GM10248 (cell line): Measurements from ENCODE around the gene CISTR.
"Not testable (repeated sequence)": the region's sequence is repeated elsewhere in the genome, so short reads cannot be mapped to it uniquely, and the experiment has no call there.

Source experiments
- CTCF ChIA-PET: fragments of 300-600 bp; sonication (Branson Sonifier 250); formaldehyde crosslinking; extraction: SDS; loops from one replicate; lab custom pipeline; 2021; ENCODE audit warnings: antibody characterized with exemption; lab: Yijun Ruan, JAX
- POLR2A ChIA-PET: fragments of 350-650 bp; sonication (Branson Sonifier 250); formaldehyde crosslinking; extraction: SDS; loops from one replicate; lab custom pipeline; 2020; ENCODE audit warnings: antibody characterized with exemption; lab: Yijun Ruan, JAX
- DNase-seq: peaks from one replicate; pipeline ENCODE4 v3.0.0; 2012; ENCODE audit errors: extremely low spot score
- TF ChIP-seq, protein P1 (sequence below): IDR thresholded peaks from 2 replicates; pipeline ENCODE4 v1.5.1; 2012; ENCODE audit warnings: mild to moderate bottlenecking, low read depth; ENCODE audit errors: extremely low read depth, missing control alignments, control extremely low read depth

CISTR gene

DNA sequence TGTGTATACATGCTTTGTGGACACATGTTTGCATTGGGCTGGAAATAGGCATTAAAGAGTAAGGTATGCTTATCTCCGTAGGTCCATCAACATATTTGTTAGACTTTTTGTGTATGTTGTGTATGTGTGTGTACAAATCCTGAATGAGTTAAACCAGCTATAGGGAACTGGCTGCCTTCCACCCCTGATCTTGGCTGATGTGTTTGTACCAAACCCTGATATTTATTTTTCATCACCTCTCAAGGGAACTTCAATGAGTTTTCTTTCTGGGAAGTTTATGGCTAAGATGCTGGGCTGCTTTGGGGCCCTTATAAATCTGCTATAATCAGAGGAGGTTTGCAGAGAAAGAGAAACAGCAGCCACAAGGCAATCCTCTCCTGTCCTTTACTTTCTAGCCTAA, 37.1 kb upstream of the CISTR start:
- ChIA-PET POLR2A (no interaction called here), CTCF (interaction anchor here (1.2 to 1.7 kb wide), 4 partner anchors 18 to 433 kb away, joined by 3 to 5 read pairs (median 4); no protein-coding TSS in a partner anchor)
- no peak for DNase-seq
- TF ChIP-seq, protein P1, sequence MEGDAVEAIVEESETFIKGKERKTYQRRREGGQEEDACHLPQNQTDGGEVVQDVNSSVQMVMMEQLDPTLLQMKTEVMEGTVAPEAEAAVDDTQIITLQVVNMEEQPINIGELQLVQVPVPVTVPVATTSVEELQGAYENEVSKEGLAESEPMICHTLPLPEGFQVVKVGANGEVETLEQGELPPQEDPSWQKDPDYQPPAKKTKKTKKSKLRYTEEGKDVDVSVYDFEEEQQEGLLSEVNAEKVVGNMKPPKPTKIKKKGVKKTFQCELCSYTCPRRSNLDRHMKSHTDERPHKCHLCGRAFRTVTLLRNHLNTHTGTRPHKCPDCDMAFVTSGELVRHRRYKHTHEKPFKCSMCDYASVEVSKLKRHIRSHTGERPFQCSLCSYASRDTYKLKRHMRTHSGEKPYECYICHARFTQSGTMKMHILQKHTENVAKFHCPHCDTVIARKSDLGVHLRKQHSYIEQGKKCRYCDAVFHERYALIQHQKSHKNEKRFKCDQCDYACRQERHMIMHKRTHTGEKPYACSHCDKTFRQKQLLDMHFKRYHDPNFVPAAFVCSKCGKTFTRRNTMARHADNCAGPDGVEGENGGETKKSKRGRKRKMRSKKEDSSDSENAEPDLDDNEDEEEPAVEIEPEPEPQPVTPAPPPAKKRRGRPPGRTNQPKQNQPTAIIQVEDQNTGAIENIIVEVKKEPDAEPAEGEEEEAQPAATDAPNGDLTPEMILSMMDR, result no peak

DNA sequence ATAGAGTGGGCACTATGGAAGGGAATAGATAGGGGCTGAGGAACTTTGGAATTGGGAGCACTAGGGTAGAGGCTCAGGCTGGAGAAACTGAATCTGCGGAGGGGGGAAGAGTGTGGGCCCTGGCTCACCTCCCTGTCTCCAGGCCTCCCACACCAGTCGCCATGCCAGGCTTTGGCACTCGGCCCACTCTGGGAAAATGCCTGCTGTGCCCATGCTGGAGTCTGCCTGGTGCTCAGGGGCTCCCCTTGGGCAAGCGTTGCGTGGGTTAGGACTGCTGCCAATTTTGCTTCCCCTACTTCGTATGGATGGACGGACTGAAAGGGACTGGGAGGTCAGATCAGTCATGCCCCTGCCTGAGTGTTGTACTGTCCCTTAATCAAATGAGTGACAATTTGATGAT, 34.6 kb upstream of the CISTR start:
- TF ChIP-seq, protein P1, result no peak
- ChIA-PET POLR2A (no interaction called here), CTCF (no interaction called here)
- no peak for DNase-seq

DNA sequence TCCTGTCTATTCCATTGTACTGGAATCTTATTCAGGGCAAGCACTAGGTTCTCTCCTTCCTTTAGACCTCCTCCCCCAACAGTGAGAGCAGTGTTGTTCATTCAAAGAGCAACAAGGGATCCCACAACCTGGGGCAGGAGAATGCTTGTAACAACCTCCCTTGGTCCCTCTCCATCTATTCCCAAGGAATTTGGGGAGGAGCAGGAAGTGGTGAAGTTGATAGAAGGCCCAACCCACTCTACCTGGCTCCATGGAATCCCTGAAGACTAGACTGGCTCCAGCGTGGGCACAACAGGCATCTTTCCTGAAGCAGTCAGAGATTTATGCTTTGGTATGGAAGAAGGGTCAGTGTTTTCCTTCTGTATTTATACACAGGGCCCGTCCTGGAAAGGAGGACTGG, 33.4 kb upstream of the CISTR start:
- TF ChIP-seq, protein P1, result no peak
- ChIA-PET POLR2A (no interaction called here), CTCF (interaction anchor here (0.6 to 1.9 kb wide), 2 partner anchors 8 to 28 kb away, joined by 3 to 5 read pairs; no protein-coding TSS in a partner anchor)
- no peak for DNase-seq

DNA sequence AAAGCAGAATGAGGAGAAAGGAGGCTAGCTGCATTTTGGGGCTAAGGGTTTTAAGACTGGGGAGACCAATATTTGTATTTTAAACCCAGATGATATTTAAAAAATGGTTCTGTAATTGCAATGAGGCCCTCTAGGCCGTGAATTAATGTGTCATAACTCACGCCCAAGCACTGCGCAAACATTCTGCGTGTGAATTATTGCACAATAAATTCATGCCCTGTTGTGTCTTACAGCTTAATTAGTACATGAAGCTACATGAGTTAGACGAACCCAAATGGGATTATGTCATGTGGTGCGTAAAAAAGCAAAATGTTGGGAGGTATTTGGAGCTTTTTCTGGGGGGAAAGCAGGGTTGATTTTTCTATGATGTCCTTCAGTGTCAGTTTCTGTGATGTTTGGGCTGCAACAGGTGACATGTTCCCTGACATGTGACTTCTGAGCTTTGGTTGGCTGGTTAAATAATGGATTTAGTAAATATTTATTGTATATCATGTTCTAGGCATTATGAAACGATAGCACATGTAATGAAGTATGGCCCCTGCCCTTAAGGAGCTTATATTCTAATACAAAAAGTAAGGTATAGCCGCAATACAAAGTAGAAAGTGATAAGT, 30.4 kb upstream of the CISTR start:
- DNase-seq, result no peak
- ChIA-PET POLR2A (no interaction called here), CTCF (interaction anchor here (0.7 to 2.7 kb wide), 7 partner anchors 8 to 426 kb away, joined by 3 to 11 read pairs (median 4); no protein-coding TSS in a partner anchor)
- TF ChIP-seq, protein P1, result no peak

DNA sequence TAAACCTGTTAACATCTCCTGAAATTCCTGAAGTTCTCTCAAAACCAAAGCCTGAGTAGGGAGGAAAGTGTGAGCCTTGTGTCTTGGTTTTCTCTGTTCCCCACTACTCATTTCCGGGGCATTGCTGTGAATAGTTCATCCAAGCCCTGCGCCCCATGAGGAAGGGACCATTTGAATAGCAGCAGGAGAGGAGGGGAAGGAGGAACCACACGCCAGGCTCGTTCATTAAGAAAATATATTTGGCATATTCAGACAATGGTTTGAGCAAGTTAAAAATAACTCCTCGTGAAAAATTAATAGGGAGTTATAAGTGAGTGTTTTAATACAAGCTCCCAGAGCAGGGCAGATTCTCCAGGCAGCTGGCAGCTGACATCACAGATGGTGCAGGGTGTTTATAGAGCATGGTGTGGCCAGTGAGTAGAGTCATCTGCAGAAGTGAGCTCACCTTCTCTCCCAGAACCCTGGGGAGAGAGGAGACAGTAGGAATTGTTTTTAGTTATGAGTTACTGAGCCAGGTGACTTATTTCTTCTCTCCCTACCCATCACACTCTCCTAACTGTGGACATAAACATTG, 29.5 kb upstream of the CISTR start:
- ChIA-PET CTCF (interaction anchor here (0.7 to 2.7 kb wide), 6 partner anchors 9 to 426 kb away, joined by 3 to 11 read pairs (median 4); no protein-coding TSS in a partner anchor), POLR2A (no interaction called here)
- DNase-seq, result no peak
- TF ChIP-seq, protein P1, result no peak

DNA sequence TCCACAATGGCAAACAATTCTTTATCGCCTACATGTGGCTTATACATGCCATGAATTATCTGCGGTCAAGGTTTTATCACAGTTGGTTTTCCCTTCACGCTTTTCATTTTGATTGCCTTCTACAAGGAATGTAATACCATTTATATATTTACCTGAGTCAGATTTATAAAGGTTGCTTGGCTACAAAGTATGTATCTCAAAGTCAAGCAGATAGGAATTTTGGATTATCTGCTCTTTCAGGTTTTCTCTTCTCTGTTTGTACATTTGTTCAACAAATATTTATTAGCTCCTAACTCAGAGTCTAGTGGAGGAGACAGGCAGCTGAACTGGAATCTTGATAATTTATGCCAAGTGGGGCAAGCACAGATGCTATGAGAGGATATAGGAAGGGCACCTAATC, 28.5 kb upstream of the CISTR start:
- TF ChIP-seq, protein P1, result no peak
- no peak for DNase-seq
- ChIA-PET CTCF (interaction anchor here (0.9 to 1.9 kb wide), 6 partner anchors 10 to 36 kb away, joined by 3 to 6 read pairs (median 4); no protein-coding TSS in a partner anchor), POLR2A (no interaction called here)

DNA sequence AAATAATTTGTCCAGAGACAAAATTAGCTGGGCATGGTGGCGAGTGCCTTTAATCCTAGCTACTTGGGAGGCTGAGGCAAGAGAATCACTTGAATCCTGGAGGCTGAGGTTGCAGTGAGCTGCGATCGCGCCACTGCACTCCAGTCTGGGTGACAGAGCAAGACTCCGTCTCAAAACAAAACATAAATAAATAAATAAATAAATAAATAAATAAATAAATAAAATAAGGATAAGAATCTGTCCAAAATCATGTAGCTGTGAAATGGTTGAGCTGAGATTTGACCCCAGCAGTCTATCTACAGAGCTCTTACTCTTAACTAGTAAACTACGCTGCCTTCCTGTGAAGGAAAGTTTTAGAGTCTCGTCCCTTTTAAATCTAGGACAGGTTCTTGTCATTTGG, 27.9 kb upstream of the CISTR start:
- DNase-seq, POLR2A ChIA-PET: not testable (repeated sequence)
- CTCF ChIA-PET, result interaction anchor here (0.9 to 1.9 kb wide), 7 partner anchors 10 to 392 kb away, joined by 3 to 6 read pairs (median 4); no protein-coding TSS in a partner anchor
